ENCODE data around the gene NFIC.

DNA sequence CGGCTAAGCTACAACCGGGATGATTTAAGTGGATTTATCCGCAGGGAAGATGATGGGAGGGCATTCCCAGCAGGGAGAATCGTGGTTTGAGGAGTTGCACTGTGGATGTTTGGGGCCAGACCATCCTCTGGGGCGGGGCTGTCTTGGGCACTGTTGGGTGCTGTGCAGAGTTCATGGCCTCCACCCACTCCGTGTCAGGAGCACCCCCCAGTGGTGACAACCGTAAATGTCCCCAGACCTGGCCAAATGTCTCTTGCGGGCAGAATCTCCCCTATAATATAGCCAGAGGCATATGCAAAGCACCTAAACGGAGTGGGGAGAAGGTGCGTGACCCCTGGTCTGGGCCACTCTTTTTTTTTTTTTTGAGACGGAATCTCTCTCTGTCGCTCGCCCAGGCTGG, 73.7 kb downstream of the NFIC start:
- TF ChIP-seq CTCF (IDR thresholded peaks at IDR 0.05) (no peak), POLR2A (IDR thresholded peaks at IDR 0.05) (no peak)
